Measurements from ENCODE around the gene TMEM131.

DNA sequence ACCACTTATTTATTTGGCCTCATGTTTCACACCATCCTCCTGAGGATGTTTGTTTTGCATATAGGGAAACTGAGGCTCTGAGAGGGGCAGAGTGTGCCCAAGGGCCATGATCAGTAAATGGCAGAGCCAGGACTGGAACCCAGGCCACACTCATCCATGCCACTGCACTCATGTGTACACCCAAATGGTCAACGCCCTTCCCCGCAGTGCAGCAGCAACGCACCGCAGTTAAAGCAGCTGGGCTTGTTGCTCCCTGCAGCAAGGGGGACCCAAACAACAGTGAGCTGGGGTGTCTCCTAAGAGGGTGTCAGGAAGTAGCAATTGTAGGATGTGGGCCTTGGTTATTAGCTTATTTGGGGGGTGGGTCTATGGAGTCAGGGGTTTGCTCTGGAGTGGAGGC is 245.7 kb downstream of the TMEM131 start:
- TF ChIP-seq, protein P1, sequence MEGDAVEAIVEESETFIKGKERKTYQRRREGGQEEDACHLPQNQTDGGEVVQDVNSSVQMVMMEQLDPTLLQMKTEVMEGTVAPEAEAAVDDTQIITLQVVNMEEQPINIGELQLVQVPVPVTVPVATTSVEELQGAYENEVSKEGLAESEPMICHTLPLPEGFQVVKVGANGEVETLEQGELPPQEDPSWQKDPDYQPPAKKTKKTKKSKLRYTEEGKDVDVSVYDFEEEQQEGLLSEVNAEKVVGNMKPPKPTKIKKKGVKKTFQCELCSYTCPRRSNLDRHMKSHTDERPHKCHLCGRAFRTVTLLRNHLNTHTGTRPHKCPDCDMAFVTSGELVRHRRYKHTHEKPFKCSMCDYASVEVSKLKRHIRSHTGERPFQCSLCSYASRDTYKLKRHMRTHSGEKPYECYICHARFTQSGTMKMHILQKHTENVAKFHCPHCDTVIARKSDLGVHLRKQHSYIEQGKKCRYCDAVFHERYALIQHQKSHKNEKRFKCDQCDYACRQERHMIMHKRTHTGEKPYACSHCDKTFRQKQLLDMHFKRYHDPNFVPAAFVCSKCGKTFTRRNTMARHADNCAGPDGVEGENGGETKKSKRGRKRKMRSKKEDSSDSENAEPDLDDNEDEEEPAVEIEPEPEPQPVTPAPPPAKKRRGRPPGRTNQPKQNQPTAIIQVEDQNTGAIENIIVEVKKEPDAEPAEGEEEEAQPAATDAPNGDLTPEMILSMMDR (IDR thresholded peaks at IDR 0.05): no peak
- TF ChIP-seq EZH2 (IDR thresholded peaks at IDR 0.05): no peak
- TF ChIP-seq EZH2phosphoT487 (IDR thresholded peaks at IDR 0.05): no peak
